PFSK-1 (cell line): ENCODE data around the gene LMX1A.

Experiments
- FOXP2 ChIP-seq: optimal IDR thresholded peaks from 2 replicates; pipeline ENCODE3; 2011; ENCODE audit warnings: borderline replicate concordance, control low read depth, inconsistent platforms; ENCODE audit not compliant: insufficient read depth; ENCODE audit errors: extremely low read length, extremely low read depth
- POLR2AphosphoS5 ChIP-seq: IDR thresholded peaks from 2 replicates; pipeline ENCODE4 v1.6.1; 2012; ENCODE audit warnings: low read depth, mild to moderate bottlenecking, control low read depth, low read length, moderate library complexity
- SIN3A ChIP-seq: IDR thresholded peaks from 2 replicates; pipeline ENCODE4 v1.6.1; 2012; ENCODE audit warnings: mild to moderate bottlenecking, low read length, moderate library complexity, borderline replicate concordance; ENCODE audit not compliant: insufficient read depth
- TAF1 ChIP-seq: IDR thresholded peaks from 2 replicates; pipeline ENCODE4 v1.6.1; 2012; ENCODE audit warnings: low read length, control low read depth, borderline replicate concordance; ENCODE audit not compliant: insufficient read depth
- TF ChIP-seq, protein P1 (sequence below), 2 experiments: IDR thresholded peaks; 2 replicates each; pipeline versions ENCODE4 v1.6.1 to v1.8.0; 2011 to 2012; ENCODE audit warnings: low read depth in 2 of 2, low read length in 2 of 2, control low read depth in 1 of 2, inconsistent platforms in 1 of 2, mild to moderate bottlenecking in 1 of 2, moderate library complexity in 1 of 2; ENCODE audit not compliant: insufficient read depth in 1 of 2

LMX1A gene

DNA sequence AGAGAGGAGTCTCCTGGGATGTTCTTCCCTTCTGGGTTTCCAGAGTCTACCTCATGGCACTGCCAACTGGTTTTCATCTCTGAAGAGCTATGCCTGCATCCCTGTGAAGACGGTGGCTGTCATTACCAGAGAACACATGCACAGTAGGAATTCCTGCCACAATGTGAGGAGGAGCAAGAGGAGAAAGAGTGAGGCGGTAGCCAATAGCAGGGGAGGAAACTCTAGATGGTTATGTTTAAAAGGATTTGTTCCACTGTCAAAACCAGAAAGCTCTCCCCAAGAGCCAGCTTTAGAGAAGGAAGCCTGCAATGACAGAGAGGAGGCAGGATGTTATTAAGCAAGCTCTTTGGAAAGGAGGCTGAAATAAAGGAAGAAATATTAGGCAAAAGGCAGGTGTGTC, 12.3 kb downstream of the LMX1A start:
- no peak for TF ChIP-seq FOXP2
- TF ChIP-seq TAF1 = no peak
- TF ChIP-seq, protein P1, sequence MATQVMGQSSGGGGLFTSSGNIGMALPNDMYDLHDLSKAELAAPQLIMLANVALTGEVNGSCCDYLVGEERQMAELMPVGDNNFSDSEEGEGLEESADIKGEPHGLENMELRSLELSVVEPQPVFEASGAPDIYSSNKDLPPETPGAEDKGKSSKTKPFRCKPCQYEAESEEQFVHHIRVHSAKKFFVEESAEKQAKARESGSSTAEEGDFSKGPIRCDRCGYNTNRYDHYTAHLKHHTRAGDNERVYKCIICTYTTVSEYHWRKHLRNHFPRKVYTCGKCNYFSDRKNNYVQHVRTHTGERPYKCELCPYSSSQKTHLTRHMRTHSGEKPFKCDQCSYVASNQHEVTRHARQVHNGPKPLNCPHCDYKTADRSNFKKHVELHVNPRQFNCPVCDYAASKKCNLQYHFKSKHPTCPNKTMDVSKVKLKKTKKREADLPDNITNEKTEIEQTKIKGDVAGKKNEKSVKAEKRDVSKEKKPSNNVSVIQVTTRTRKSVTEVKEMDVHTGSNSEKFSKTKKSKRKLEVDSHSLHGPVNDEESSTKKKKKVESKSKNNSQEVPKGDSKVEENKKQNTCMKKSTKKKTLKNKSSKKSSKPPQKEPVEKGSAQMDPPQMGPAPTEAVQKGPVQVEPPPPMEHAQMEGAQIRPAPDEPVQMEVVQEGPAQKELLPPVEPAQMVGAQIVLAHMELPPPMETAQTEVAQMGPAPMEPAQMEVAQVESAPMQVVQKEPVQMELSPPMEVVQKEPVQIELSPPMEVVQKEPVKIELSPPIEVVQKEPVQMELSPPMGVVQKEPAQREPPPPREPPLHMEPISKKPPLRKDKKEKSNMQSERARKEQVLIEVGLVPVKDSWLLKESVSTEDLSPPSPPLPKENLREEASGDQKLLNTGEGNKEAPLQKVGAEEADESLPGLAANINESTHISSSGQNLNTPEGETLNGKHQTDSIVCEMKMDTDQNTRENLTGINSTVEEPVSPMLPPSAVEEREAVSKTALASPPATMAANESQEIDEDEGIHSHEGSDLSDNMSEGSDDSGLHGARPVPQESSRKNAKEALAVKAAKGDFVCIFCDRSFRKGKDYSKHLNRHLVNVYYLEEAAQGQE (IDR thresholded peaks at IDR 0.05; ENCODE audit: insufficient read depth in 1 of 2, low read depth in 2 of 2, low read length in 2 of 2) = no peak
- no peak for TF ChIP-seq SIN3A
- no peak for TF ChIP-seq POLR2AphosphoS5

DNA sequence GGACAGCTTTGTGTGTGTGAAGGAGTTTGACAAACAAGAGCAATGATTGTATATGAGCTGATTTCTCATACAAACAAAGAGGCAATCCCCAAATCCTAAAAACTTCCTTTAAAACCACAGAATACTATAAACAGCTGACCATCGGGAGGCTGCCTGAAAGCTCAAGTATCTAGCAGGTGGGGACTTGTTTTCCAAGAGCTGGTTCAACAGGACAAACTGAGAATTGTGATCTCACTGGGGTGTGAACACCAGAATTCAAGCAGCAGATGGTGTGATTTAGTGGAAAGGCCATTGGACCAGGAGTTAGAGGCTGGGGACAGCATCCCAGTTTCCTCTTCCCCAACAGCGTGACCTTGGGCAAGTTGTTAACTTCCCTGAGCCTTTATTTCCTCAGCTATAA, 13.9 kb downstream of the LMX1A start:
- TF ChIP-seq, protein P1 (IDR thresholded peaks at IDR 0.05; ENCODE audit: insufficient read depth in 1 of 2, low read depth in 2 of 2, low read length in 2 of 2) = no peak
- TF ChIP-seq TAF1 (no peak), SIN3A (no peak), FOXP2 (no peak), POLR2AphosphoS5 (no peak)

DNA sequence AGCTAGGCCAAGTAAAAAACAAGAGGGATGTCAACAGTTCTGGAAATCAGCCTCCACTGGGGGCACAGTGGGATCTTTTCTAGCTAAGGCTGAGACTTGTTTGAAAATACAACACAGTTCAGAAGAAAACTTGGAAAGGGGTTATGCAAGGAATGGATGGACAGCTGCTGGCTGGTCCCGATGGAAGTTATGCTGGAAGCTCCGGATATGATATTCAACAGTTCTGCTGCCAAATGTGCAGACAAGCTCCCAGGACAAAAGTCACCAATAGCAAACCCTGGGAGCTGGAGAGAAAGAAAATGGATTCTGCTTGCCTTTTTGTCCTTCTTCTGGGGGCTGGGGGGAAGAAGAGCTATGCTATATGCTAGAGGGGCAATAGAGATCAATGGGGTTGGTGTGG, 14.3 kb downstream of the LMX1A start:
- no peak for TF ChIP-seq POLR2AphosphoS5
- no peak for TF ChIP-seq SIN3A
- TF ChIP-seq, protein P1 (IDR thresholded peaks at IDR 0.05; ENCODE audit: insufficient read depth in 1 of 2, low read depth in 2 of 2, low read length in 2 of 2) = no peak
- TF ChIP-seq FOXP2 = no peak
- TF ChIP-seq TAF1 = no peak

DNA sequence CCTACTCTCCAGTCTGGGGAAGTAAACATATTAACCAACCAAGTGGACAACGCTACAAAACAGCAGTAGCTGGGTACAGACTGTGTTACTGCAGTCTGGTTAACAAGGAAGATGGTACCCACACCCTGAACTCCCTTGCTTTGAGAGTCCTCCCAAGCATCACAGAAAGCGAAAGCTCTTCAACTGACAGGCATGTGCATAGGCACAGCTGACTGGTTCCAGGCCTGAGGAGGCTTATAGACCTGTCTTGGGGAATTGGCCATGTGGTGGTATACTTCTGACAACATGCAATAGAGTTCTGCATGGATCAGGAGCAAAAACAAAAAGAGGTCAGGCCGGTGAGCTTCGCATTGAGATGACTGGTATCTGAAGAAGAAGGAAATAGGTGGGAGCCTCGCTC, 17.4 kb downstream of the LMX1A start:
- no peak for TF ChIP-seq FOXP2
- TF ChIP-seq, protein P1 (IDR thresholded peaks at IDR 0.05; ENCODE audit: insufficient read depth in 1 of 2, low read depth in 2 of 2, low read length in 2 of 2) = no peak
- no peak for TF ChIP-seq TAF1
- no peak for TF ChIP-seq POLR2AphosphoS5
- no peak for TF ChIP-seq SIN3A

DNA sequence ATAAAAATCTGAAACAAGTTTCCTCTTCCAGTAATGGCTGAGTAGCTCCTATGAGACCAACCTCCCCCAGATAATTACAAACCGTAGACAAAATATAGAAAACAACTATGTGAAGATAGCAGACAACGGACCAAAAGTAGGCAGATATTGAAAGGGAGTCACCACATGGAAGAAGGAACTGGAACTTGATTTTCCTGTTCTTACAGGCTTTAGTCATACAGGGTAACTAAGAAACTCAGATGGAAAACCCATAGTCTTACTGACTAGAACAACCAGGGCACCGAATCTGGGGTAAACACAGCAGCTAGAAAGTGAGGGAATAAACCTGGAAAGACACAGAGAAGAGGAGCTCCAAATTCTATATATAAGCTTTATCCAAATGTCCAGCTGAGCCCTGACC, 26.0 kb downstream of the LMX1A start:
- TF ChIP-seq, protein P1 (IDR thresholded peaks at IDR 0.05; ENCODE audit: insufficient read depth in 1 of 2, low read depth in 2 of 2, low read length in 2 of 2) = no peak
- no peak for TF ChIP-seq SIN3A
- TF ChIP-seq FOXP2 = no peak
- no peak for TF ChIP-seq TAF1
- TF ChIP-seq POLR2AphosphoS5 = no peak
